AG10803 (cell line): ENCODE data around the gene RPAP2.
"Not testable (repeated sequence)": the region's sequence is repeated elsewhere in the genome, so short reads cannot be mapped to it uniquely, and the experiment has no call there.

ENCODE experiments used
- DNase-seq: peaks from one replicate; pipeline ENCODE4 v3.0.0; 2010; ENCODE audit warnings: low read depth
- H3K4me3 ChIP-seq: 2 replicates; pipeline ENCODE4 v1.5.1; 2011; ENCODE audit warnings: mild to moderate bottlenecking, low read length, control low read depth
- TF ChIP-seq, protein P1 (sequence below): conservative IDR thresholded peaks from 2 replicates; pipeline ENCODE4 v1.5.1; 2011; ENCODE audit warnings: mild to moderate bottlenecking, low read length, control low read depth, inconsistent platforms

The RPAP2 gene

DNA sequence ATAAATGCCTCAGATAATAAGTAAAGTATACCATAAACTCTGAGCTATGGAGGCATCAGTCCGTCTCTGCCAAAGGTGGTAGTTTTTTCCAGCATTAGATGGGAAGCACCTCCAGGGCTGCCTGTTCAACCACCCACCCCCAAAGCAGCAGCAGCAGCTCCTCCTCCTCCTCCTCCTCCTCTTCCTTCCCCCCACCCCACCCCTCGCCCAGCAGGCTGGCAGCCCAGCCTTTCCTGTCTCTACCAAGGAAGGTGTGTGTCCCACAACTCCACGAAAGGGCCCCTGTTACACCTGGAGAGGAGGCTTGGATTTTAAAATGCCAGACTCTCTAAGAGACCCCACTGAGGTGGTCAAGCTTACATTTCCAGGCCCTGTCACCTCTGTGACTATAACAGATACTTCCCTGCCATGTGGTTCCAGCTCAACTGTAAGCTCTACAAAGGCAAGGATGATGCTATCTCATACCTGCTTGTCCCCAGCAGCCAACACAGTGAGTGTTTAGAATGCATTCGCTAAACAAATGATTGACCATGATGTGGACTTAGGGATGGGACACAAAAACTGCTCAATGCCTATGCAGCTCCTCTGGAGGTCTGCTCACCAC is 111.2 kb downstream of the RPAP2 start:
- no peak overlapping the region for H3K4me3 ChIP-seq
- TF ChIP-seq, protein P1, sequence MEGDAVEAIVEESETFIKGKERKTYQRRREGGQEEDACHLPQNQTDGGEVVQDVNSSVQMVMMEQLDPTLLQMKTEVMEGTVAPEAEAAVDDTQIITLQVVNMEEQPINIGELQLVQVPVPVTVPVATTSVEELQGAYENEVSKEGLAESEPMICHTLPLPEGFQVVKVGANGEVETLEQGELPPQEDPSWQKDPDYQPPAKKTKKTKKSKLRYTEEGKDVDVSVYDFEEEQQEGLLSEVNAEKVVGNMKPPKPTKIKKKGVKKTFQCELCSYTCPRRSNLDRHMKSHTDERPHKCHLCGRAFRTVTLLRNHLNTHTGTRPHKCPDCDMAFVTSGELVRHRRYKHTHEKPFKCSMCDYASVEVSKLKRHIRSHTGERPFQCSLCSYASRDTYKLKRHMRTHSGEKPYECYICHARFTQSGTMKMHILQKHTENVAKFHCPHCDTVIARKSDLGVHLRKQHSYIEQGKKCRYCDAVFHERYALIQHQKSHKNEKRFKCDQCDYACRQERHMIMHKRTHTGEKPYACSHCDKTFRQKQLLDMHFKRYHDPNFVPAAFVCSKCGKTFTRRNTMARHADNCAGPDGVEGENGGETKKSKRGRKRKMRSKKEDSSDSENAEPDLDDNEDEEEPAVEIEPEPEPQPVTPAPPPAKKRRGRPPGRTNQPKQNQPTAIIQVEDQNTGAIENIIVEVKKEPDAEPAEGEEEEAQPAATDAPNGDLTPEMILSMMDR: no peak
- no peak for DNase-seq

DNA sequence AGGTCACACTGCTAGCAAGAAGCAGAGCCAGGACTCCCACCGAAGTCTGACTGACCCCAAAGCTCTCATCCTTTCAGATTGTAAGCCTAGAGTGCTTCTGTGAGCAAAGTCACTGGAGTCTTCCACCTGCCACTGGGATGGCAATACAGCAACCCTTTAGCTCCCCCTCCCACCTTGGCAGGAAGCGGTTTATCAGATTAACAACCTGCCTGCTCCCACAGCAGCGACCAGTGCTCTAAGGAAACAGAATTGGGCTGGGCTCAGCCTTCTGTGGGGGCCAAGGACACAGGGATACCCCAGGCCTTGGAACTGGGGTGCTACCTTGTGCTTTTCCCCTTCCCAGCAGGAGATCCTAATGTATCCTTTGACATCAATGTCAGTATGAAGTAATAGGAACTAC is 111.8 kb downstream of the RPAP2 start:
- H3K4me3 ChIP-seq: no peak overlapping the region
- TF ChIP-seq, protein P1: no peak
- no peak for DNase-seq

DNA sequence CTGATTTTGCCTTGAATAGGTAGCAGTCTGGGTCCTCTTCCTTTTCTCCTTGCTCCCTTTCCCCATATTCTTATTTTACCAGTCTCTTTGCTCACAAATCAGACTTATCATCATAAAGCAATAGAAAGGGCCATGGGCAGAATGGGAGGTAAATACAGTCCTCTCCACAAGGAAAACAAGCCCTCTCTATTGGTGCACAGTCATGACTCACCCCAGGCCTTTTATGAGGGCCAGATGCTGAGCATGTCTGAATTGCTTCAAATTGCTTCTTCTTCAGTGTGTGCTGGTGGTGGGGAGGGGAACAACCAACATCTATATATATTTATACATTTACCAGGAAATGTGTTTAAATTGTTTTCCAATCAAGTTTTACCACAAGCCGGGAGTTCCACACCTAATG is 112.7 kb downstream of the RPAP2 start:
- H3K4me3 ChIP-seq: no peak overlapping the region
- peak; percentile 73 for DNase-seq

DNA sequence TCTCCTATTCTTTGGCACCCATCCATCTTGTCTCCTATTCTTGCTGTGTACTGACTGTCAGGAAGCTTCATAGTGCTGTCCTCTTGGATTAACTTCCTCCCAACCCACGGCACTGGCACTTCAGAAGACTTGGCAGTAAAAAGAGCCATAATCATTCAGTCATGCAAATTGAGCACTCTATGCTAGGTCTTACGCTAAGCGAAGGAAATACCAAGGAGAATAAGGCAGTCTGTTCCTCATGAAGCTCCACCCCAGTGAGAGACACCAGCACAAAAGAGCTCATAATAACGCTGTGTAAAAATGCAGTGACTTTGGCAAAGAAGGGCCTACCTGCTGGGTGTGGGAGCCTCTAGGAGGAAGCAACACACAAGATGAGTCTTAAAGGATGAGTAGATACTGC is 120.8 kb downstream of the RPAP2 start:
- no peak overlapping the region for H3K4me3 ChIP-seq
- TF ChIP-seq, protein P1: no peak
- no peak for DNase-seq

More for the DNA sequence above, 112.7 kb downstream of the RPAP2 start:
- TF ChIP-seq, protein P1: no peak

DNA sequence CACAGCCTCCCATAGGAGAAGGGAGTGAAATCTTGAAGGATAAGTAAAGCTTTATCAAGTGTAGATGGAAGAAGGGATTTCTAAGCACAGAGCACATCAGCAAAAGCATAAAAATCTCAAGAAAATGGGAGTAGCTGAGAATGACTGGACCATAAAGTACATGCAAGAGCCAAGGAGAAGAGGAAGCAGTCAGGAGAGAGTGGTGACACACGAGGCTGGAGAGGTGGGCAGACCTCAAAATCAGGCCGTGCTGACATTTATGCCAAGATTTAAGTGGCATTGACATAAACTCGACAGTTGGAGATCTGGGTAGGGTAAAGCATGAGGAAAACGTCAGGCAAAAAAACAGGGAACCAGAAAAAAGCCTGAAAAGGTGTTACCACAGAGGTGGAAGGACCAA is 125.5 kb downstream of the RPAP2 start:
- TF ChIP-seq, protein P1: no peak
- no peak for DNase-seq

DNA sequence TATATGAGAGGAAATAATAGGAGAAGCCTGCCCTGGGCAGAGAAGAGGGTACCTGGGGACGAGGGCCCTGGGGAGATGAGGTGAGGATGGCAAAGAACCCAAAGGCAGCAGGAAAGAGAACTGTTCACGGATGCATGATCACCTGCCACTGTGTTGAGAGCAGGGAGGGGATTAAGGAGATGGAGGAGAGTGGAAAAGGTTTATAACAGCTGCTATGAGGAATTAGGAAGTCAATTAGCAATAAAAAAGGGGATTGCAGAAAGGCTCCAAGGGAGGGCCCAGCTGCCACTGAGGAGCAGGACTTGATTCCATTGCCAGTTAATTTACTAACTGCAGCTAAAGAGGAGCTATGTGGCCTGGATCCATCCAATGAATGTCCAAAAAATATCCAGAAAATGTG is 126.8 kb downstream of the RPAP2 start:
- no peak for DNase-seq
- TF ChIP-seq, protein P1: no peak
- H3K4me3 ChIP-seq: no peak overlapping the region

More for the DNA sequence above, 125.5 kb downstream of the RPAP2 start:
- no peak overlapping the region for H3K4me3 ChIP-seq

DNA sequence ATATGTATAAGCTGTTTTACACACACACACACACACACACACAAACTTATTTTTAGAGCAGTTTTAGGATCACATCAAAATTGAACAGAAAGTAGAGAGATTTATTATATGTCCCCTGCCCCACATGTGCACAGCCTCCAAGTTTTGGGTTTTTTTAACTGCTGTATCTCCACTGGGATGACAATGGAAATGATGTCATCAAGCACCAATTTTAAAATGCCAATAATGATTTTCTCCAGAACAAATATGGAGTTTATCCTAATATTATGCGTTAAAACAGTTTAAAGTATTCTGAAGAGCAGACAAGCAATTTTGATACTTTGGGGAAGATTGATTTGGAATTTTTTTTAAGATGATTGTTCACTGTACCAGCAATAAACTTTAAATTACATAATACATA is 131.2 kb downstream of the RPAP2 start:
- H3K4me3 ChIP-seq: no peak overlapping the region
- DNase-seq: peak; percentile 18
- TF ChIP-seq, protein P1: no peak

DNA sequence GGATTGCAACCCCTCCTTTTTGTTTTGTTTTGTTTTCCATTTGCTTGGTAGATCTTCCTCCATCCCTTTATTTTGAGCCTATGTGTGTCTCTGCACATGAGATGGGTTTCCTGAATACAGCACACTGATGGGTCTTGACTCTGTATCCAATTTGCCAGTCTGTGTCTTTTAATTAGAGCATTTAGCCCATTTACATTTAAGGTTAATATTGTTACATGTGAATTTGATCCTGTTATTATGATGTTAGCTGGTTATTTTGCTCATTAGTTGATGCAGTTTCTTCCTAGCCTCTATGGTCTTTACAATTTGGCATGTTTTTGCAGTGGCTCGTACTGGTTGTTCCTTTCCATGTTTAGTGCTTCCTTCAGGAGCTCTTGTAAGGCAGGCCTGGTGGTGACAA is 135.7 kb downstream of the RPAP2 start:
- H3K4me3 ChIP-seq, DNase-seq: not testable (repeated sequence)
